RWPE2 (cell line): ENCODE results near the gene PLD5.

ENCODE experiments used
- ATAC-seq: fragments of 200-7000 bp; cut with Tn5 transposase; 3 replicates; pipeline ENCODE4 v1.9.1; 2021; ENCODE audit warnings: low read depth
- DNase-seq: peaks from one replicate; pipeline ENCODE4 v3.0.0-alpha.2; 2020; ENCODE audit warnings: low spot score
- H3K27ac ChIP-seq: fragments of 450-650 bp; 2 replicates; pipeline ENCODE4 v1.5.1; 2017; ENCODE audit warnings: mild to moderate bottlenecking; ENCODE audit not compliant: poor library complexity, severe bottlenecking
- H3K27me3 ChIP-seq: fragments of 250-450 bp; sonication (Bioruptor Pico); 2 replicates; pipeline ENCODE4 v1.5.1; 2021; ENCODE audit warnings: mild to moderate bottlenecking, moderate library complexity; ENCODE audit not compliant: insufficient read depth, poor library complexity, severe bottlenecking
- H3K36me3 ChIP-seq: fragments of 250-450 bp; sonication (Bioruptor Pico); 2 replicates; pipeline ENCODE4 v1.5.1; 2020; ENCODE audit warnings: low read depth, mild to moderate bottlenecking, moderate library complexity
- H3K4me1 ChIP-seq: fragments of 250-450 bp; sonication (Bioruptor Pico); 2 replicates; pipeline ENCODE4 v1.5.1; 2021; ENCODE audit warnings: mild to moderate bottlenecking, moderate library complexity; ENCODE audit not compliant: insufficient read depth, poor library complexity, severe bottlenecking
- H3K4me3 ChIP-seq: fragments of 250-450 bp; sonication (Bioruptor Pico); 2 replicates; pipeline ENCODE4 v1.5.1; 2021; ENCODE audit warnings: mild to moderate bottlenecking, moderate library complexity; ENCODE audit not compliant: severe bottlenecking
- H3K9me3 ChIP-seq: fragments of 250-450 bp; sonication (Bioruptor Pico); 2 replicates; pipeline ENCODE4 v1.5.1; 2021; ENCODE audit warnings: mild to moderate bottlenecking, moderate library complexity; ENCODE audit not compliant: severe bottlenecking
- CTCF ChIP-seq: fragments of 450-650 bp; IDR thresholded peaks from one replicate; pipeline ENCODE4 v1.5.1; 2017; ENCODE audit warnings: mild to moderate bottlenecking, moderate library complexity; ENCODE audit not compliant: poor library complexity, severe bottlenecking

Gene PLD5

DNA sequence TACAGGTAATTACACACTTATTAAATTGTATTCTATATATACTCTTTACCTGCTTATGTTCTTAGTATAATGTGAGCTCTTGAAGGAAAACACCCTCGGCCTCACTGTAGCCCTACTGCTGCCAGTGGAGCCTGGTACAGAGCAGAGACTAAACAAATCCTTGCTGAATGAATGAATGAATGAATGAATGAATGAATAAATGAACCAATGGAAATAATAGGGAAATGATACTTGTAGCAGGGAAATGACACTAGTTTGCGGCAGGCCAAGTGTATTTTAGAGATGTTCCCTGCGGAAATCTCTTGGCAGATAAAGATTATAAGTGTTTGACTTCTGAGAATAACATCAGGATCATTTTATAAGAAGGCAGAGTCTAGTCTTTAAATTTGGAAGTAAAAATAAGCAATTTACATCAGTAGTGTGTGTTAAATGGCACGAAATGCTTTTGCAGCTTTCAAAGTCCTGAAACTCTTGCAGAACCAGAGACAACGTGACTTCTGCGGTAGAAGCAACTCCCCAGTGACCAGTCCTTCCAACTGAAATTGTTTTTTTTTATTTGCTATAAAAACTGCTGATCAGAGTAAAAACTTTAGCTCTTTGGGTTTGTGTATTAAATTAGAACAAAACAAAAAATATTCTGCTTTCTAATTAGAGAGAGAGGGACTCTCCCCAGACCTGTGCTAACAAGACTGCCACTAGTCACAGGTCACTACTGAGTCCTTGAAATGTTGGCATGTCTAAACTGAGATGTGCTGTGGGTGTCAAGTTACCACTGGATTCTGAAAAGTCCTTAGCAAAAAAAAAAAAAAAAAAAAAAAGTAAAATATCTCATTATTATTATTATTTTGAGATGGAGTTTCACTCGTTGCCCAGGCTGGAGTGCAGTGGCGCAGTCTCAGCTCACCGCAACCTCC is 326.3 kb downstream of the PLD5 start:
- TF ChIP-seq CTCF, result no peak
- no peaks in the 10 kb centered on the region for H3K36me3 ChIP-seq

GRCh38 chr1:242196914-242197313 is 327.6 kb downstream of the PLD5 start:
- Histone ChIP-seq H3K27me3 (no peaks in the 10 kb centered on the region), H3K27ac (no peak overlapping the region), H3K4me3 (no peak overlapping the region), H3K9me3 (no peaks in the 10 kb centered on the region), H3K4me1 (peaks cover 22% of the 10 kb centered on the region), H3K36me3 (no peaks in the 10 kb centered on the region)
- ATAC-seq (no peak), DNase-seq (no peak)
- TF ChIP-seq CTCF, result no peak

More for the DNA sequence above, 326.3 kb downstream of the PLD5 start:
- no peaks in the 10 kb centered on the region for H3K27me3 ChIP-seq
- H3K27ac ChIP-seq, result no peak overlapping the region
- peaks cover 22% of the 10 kb centered on the region for H3K4me1 ChIP-seq
- H3K9me3 ChIP-seq, result no peaks in the 10 kb centered on the region
- DNase-seq (no peak), ATAC-seq (no peak)
- no peak overlapping the region for H3K4me3 ChIP-seq

DNA sequence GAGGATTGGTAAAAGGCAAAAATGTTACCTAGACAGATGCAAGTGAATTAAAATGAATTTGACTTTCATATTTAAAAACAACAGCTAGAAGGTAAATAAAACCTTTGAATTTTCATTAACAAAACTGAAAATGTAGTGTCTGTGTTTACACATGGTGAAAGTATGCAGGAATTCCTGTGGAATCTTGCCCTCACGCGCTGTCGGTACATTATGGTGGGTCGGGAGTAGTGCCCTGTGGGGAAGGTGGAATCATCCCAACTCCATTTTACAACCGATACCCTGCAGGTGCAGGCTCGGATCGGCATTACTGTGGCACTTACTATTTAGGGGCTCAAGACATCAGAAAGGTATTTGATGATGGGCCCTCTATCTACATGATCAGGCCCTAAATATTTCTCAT is 328.4 kb downstream of the PLD5 start:
- peaks cover 22% of the 10 kb centered on the region for H3K4me1 ChIP-seq
- H3K36me3 ChIP-seq, result no peaks in the 10 kb centered on the region
- ATAC-seq, result peak; percentile 57; the same call in 1 of the 3 replicates
- H3K27ac ChIP-seq, result no peak overlapping the region
- no peak for DNase-seq
- no peak for TF ChIP-seq CTCF
- no peaks in the 10 kb centered on the region for H3K27me3 ChIP-seq
- H3K9me3 ChIP-seq, result no peaks in the 10 kb centered on the region
- H3K4me3 ChIP-seq, result no peak overlapping the region

GRCh38 chr1:242189591-242189990 is 334.9 kb downstream of the PLD5 start:
- no peaks in the 10 kb centered on the region for H3K27me3 ChIP-seq
- ATAC-seq (no peak), DNase-seq (no peak)
- H3K27ac ChIP-seq, result no peak overlapping the region
- no peaks in the 10 kb centered on the region for H3K4me1 ChIP-seq
- H3K4me3 ChIP-seq, result no peak overlapping the region
- no peak for TF ChIP-seq CTCF
- H3K36me3 ChIP-seq, result no peaks in the 10 kb centered on the region
- no peaks in the 10 kb centered on the region for H3K9me3 ChIP-seq

GRCh38 chr1:242187816-242188215 is 336.7 kb downstream of the PLD5 start:
- H3K27ac ChIP-seq, result no peak overlapping the region
- DNase-seq (no peak), ATAC-seq (no peak)
- no peaks in the 10 kb centered on the region for H3K4me1 ChIP-seq
- no peaks in the 10 kb centered on the region for H3K27me3 ChIP-seq
- no peak for TF ChIP-seq CTCF
- no peak overlapping the region for H3K4me3 ChIP-seq
- no peaks in the 10 kb centered on the region for H3K36me3 ChIP-seq
- H3K9me3 ChIP-seq, result no peaks in the 10 kb centered on the region
